HEK293 (cell line): ENCODE data around the gene ZBED4.
A peak's percentile ranks its signal among the peaks of the same experiment; 100 is the strongest.

Experiments used
- CTCF ChIA-PET: fragments of 350-600 bp; formaldehyde crosslinking; extraction: SDS; loops from one replicate; lab custom pipeline; 2021; ENCODE audit warnings: antibody characterized with exemption; lab: Yijun Ruan, JAX
- POLR2A ChIA-PET: fragments of 300-600 bp; formaldehyde crosslinking; extraction: SDS; loops from one replicate; lab custom pipeline; 2020; ENCODE audit warnings: antibody characterized with exemption, inconsistent platforms; lab: Yijun Ruan, JAX
- H3K27ac ChIP-seq: fragments of 200-500 bp; sonication (Bioruptor generic); 2 replicates; pipeline ENCODE4 v1.5.1; 2014; ENCODE audit warnings: low read depth, low read length, control low read depth, inconsistent platforms; ENCODE audit errors: extremely low read depth
- H3K36me3 ChIP-seq, 2 experiments: fragments of 200-500 bp in 1 of 2; sonication (Bioruptor generic) in 1 of 2; 1 replicate in 1 of 2; 2 replicates in 1 of 2; pipeline ENCODE4 v1.5.1; 2014 to 2017; ENCODE audit warnings: inconsistent platforms in 2 of 2, low read length in 2 of 2; ENCODE audit not compliant: control insufficient read depth in 2 of 2, insufficient read depth in 1 of 2
- H3K4me1 ChIP-seq: fragments of 200-500 bp; sonication (Bioruptor generic); 2 replicates; pipeline ENCODE4 v1.5.1; 2014; ENCODE audit warnings: mild to moderate bottlenecking, low read length, inconsistent platforms; ENCODE audit not compliant: control insufficient read depth, insufficient read depth
- H3K4me3 ChIP-seq: 2 replicates; pipeline ENCODE4 v1.5.1; 2011; ENCODE audit warnings: low read depth, mild to moderate bottlenecking, control low read depth, low read length, moderate library complexity
- H3K9me3 ChIP-seq: fragments of 200-500 bp; sonication (Bioruptor generic); 2 replicates; pipeline ENCODE4 v1.5.1; 2014; ENCODE audit warnings: low read depth, low read length, inconsistent platforms; ENCODE audit not compliant: control insufficient read depth, insufficient read depth
- EGR2 ChIP-seq: fragments of 450-650 bp; formaldehyde crosslinking; IDR thresholded peaks from 2 replicates; pipeline ENCODE4 v1.5.1; 2016; ENCODE audit warnings: low read depth, missing biosample characterization, missing genetic modification characterization
- KLF7 ChIP-seq: fragments of 450-650 bp; formaldehyde crosslinking; IDR thresholded peaks from 2 replicates; pipeline ENCODE4 v1.5.1; 2016; ENCODE audit warnings: missing biosample characterization, missing genetic modification characterization, borderline replicate concordance
- SP3 ChIP-seq: fragments of 450-650 bp; formaldehyde crosslinking; IDR thresholded peaks from 2 replicates; pipeline ENCODE4 v1.5.1; 2016; ENCODE audit warnings: missing biosample characterization, missing genetic modification characterization
- TRIM28 ChIP-seq: IDR thresholded peaks from 2 replicates; pipeline ENCODE4 v1.6.1; 2011; ENCODE audit warnings: low read length, control low read depth, borderline replicate concordance
- ZFP69B ChIP-seq: fragments of 450-650 bp; formaldehyde crosslinking; IDR thresholded peaks from 2 replicates; pipeline ENCODE4 v1.5.1; 2016; ENCODE audit warnings: missing biosample characterization, missing genetic modification characterization
- ZNF169 ChIP-seq: fragments of 450-650 bp; formaldehyde crosslinking; IDR thresholded peaks from 2 replicates; pipeline ENCODE4 v1.5.1; 2016; ENCODE audit warnings: missing biosample characterization, missing genetic modification characterization
- ZNF184 ChIP-seq: fragments of 450-650 bp; IDR thresholded peaks from 2 replicates; pipeline ENCODE4 v1.5.1; 2018; ENCODE audit warnings: missing biosample characterization, mild to moderate bottlenecking, missing genetic modification characterization
- ZNF274 ChIP-seq, 2 experiments: fragments of 200-500 bp in 1 of 2; fragments of 450-650 bp in 1 of 2; sonication (Bioruptor generic) in 1 of 2; formaldehyde crosslinking in 1 of 2; IDR thresholded peaks; 2 replicates each; pipeline versions ENCODE4 v1.5.1 to v1.6.1; 2014 to 2016; ENCODE audit warnings: borderline replicate concordance in 1 of 2, inconsistent platforms in 1 of 2, low read length in 1 of 2, missing biosample characterization in 1 of 2, missing genetic modification characterization in 1 of 2
- ZNF510 ChIP-seq: fragments of 450-650 bp; formaldehyde crosslinking; IDR thresholded peaks from 2 replicates; pipeline ENCODE4 v1.5.1; 2018; ENCODE audit warnings: mild to moderate bottlenecking, missing genetic modification characterization, missing biosample characterization; ENCODE audit not compliant: insufficient replicate concordance
- ZNF555 ChIP-seq: fragments of 450-650 bp; formaldehyde crosslinking; conservative IDR thresholded peaks from 2 replicates; pipeline ENCODE4 v1.5.1; 2017; ENCODE audit warnings: missing biosample characterization, mild to moderate bottlenecking, missing genetic modification characterization, inconsistent platforms
- ZNF624 ChIP-seq: fragments of 450-650 bp; formaldehyde crosslinking; IDR thresholded peaks from 2 replicates; pipeline ENCODE4 v1.5.1; 2017; ENCODE audit warnings: missing biosample characterization, missing genetic modification characterization
- ZNF629 ChIP-seq: fragments of 450-650 bp; formaldehyde crosslinking; IDR thresholded peaks from 2 replicates; pipeline ENCODE4 v1.5.1; 2017; ENCODE audit warnings: missing biosample characterization, missing genetic modification characterization
- ZNF658 ChIP-seq: fragments of 450-650 bp; formaldehyde crosslinking; IDR thresholded peaks from 2 replicates; pipeline ENCODE4; 2016; ENCODE audit warnings: missing biosample characterization, missing genetic modification characterization
- ZNF677 ChIP-seq: fragments of 450-650 bp; IDR thresholded peaks from 2 replicates; pipeline ENCODE4 v1.5.0; 2018; ENCODE audit warnings: missing biosample characterization, mild to moderate bottlenecking, missing genetic modification characterization, moderate library complexity
- ZNF76 ChIP-seq: fragments of 450-650 bp; formaldehyde crosslinking; IDR thresholded peaks from 2 replicates; pipeline ENCODE4; 2016; ENCODE audit warnings: low read depth, missing biosample characterization, missing genetic modification characterization, borderline replicate concordance
- ZNF792 ChIP-seq: fragments of 450-650 bp; formaldehyde crosslinking; IDR thresholded peaks from 2 replicates; pipeline ENCODE4 v1.5.1; 2016; ENCODE audit warnings: missing biosample characterization, missing genetic modification characterization
- ZSCAN30 ChIP-seq: fragments of 450-650 bp; IDR thresholded peaks from 2 replicates; pipeline ENCODE4 v1.5.1; 2018; ENCODE audit warnings: missing biosample characterization, mild to moderate bottlenecking, missing genetic modification characterization, moderate library complexity
- TF ChIP-seq, protein P1 (sequence below): fragments of 450-650 bp; formaldehyde crosslinking; IDR thresholded peaks from 2 replicates; pipeline ENCODE4 v1.5.1; 2016; ENCODE audit warnings: missing biosample characterization, missing genetic modification characterization
- TF ChIP-seq, protein P2 (sequence below): fragments of 450-650 bp; formaldehyde crosslinking; IDR thresholded peaks from 2 replicates; pipeline ENCODE4 v1.5.1; 2017; ENCODE audit warnings: missing biosample characterization, missing genetic modification characterization
- TF ChIP-seq, protein P3 (sequence below): fragments of 450-650 bp; formaldehyde crosslinking; IDR thresholded peaks from 2 replicates; pipeline ENCODE4 v1.5.1; 2017; ENCODE audit warnings: missing biosample characterization, missing genetic modification characterization
- TF ChIP-seq, protein P4 (sequence below): fragments of 450-650 bp; formaldehyde crosslinking; IDR thresholded peaks from 2 replicates; pipeline ENCODE4; 2016; ENCODE audit warnings: missing biosample characterization, missing genetic modification characterization

The ZBED4 gene

DNA sequence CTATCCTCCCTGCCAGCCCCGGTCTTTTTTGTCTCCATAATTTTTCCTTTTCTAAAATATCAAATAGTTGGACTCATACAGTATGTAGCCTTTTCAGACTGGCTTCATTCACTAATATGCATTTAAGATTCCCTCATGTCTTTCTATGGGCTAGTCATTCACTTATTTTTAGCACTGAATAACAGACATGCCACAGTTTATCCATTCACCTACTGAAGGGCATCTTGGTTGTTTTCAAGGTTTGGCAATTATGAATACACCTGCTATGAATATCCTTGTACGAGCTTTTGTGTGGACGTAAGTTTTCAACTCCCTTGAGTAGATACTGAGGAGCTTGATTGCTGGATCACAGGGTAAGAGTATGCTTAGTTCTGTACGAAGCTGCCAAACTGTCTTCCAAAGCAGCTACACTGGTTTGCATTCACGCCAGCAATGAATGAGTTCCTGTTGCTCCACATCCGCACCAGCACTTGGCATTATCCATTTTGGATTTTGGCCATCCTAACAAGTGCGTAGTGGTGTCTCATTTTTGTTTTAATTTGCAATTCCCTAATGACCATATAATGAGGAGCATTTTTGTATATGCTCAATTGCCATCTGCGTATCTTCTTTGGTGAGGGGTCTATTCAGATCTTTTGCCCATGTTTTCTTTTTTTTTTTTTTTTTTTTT lies 43.5 kb downstream of the ZBED4 start:
- H3K4me1 ChIP-seq: no peaks in the 10 kb centered on the region
- H3K27ac ChIP-seq: no peak overlapping the region
- peaks cover 4 to 31% of the 10 kb centered on the region in 2 experiments; a peak in 2 of 3 replicates for H3K36me3 ChIP-seq
- TF ChIP-seq ZNF677 (tag by site-specific recombination) (0 out of 2 replicates have a peak, but pooled peaks have one; percentile 32), TRIM28 (peak; percentile 20; the same call in 1 of the 2 replicates), ZNF76 (no peak)
- CTCF ChIA-PET: interaction anchor here (1.2 kb wide), 1 partner anchor 34 kb away, joined by 3 read pairs; no protein-coding TSS in a partner anchor
- no peaks in the 10 kb centered on the region for H3K9me3 ChIP-seq
- no peak overlapping the region for H3K4me3 ChIP-seq
- POLR2A ChIA-PET: no interaction called here

DNA sequence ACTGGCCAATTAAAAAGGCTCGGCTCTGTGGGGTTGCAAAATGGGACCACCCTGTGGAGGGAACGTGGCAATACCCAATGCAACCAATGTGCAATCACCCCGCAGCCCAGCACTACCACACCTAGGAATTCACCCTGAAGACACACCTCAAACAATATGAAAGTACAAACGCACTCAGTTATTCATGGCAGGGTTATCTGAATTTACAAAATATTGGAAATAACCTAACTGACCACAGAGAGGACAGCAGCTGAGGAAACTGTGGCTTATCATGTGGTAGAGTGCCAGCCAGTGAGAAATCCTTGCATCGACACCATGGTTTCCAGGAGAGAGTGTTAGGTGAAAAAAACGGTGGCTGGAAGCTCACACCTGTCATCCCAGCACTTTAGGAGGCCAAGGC lies 45.9 kb downstream of the ZBED4 start:
- H3K4me3 ChIP-seq: no peak overlapping the region
- POLR2A ChIA-PET: no interaction called here

DNA sequence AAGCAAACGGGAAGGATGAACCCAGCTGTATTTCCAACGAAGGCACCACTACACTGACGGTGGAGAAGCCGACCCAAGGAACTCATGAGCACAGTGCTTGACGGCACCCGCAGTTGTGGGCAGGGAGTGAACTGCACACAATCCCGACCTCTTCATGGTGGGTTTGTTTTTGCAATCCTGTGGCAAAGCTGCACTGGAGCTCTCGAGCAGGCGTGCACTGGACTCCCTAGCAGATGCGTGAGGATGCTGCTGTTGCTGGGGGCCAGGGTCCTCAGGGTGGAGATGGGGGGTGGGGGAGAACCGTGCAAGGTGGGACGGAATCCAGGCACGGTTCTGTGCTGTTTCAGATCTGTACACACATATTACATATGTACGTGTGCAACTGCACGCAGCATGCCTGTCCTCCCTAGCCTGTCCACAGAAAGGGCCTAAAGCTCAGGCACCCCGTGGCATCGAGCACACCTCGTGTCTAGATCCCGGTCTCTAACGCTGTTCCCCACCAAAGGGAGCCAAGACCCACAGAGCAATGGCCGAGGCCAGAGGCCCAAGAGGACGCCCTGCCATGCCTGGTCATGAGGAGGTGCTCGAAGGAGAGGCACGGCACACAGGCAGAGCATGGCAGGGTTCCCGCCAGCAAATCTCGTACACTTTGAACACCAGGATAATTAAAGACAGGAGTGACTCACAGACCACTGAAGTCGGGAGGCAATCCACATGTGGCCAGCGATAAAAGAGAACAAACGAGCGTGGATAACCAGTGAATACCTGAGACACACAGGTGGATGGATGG lies 47.0 kb downstream of the ZBED4 start:
- H3K4me3 ChIP-seq: no peak overlapping the region
- TF ChIP-seq EGR2 (tag by site-specific recombination) (no peak), ZSCAN30 (tag by site-specific recombination) (no peak), ZNF624 (tag by site-specific recombination) (no peak), ZNF555 (tag by site-specific recombination) (no peak), SP3 (no peak), ZNF169 (no peak)
- TF ChIP-seq, protein P1, sequence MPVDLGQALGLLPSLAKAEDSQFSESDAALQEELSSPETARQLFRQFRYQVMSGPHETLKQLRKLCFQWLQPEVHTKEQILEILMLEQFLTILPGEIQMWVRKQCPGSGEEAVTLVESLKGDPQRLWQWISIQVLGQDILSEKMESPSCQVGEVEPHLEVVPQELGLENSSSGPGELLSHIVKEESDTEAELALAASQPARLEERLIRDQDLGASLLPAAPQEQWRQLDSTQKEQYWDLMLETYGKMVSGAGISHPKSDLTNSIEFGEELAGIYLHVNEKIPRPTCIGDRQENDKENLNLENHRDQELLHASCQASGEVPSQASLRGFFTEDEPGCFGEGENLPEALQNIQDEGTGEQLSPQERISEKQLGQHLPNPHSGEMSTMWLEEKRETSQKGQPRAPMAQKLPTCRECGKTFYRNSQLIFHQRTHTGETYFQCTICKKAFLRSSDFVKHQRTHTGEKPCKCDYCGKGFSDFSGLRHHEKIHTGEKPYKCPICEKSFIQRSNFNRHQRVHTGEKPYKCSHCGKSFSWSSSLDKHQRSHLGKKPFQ (tag by site-specific recombination): no peak
- TF ChIP-seq, all 188 proteins: peak for 0
- ChIA-PET POLR2A (no interaction called here), CTCF (no interaction called here)
- Histone ChIP-seq H3K36me3 (peaks cover 4 to 56% of the 10 kb centered on the region in 2 experiments; a peak in 2 of 3 replicates), H3K27ac (no peak overlapping the region), H3K4me1 (no peaks in the 10 kb centered on the region), H3K9me3 (no peaks in the 10 kb centered on the region)

More for the DNA sequence above, 45.9 kb downstream of the ZBED4 start:
- no peaks in the 10 kb centered on the region for H3K4me1 ChIP-seq
- no peak overlapping the region for H3K27ac ChIP-seq
- no peaks in the 10 kb centered on the region for H3K9me3 ChIP-seq
- CTCF ChIA-PET: no interaction called here
- TF ChIP-seq ZNF510 (no peak), ZNF658 (no peak), ZFP69B (tag by site-specific recombination) (no peak), ZNF274 (IDR thresholded peaks at IDR 0.05; ENCODE audit: low read length) (no peak), ZNF274 (tag by site-specific recombination; IDR thresholded peaks at IDR 0.05; ENCODE audit: borderline replicate concordance) (no peak), ZNF184 (tag by site-specific recombination) (no peak), ZNF792 (tag by site-specific recombination) (no peak), ZNF629 (tag by site-specific recombination) (no peak), KLF7 (no peak)
- TF ChIP-seq, protein P2, sequence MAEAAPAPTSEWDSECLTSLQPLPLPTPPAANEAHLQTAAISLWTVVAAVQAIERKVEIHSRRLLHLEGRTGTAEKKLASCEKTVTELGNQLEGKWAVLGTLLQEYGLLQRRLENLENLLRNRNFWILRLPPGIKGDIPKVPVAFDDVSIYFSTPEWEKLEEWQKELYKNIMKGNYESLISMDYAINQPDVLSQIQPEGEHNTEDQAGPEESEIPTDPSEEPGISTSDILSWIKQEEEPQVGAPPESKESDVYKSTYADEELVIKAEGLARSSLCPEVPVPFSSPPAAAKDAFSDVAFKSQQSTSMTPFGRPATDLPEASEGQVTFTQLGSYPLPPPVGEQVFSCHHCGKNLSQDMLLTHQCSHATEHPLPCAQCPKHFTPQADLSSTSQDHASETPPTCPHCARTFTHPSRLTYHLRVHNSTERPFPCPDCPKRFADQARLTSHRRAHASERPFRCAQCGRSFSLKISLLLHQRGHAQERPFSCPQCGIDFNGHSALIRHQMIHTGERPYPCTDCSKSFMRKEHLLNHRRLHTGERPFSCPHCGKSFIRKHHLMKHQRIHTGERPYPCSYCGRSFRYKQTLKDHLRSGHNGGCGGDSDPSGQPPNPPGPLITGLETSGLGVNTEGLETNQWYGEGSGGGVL (tag by site-specific recombination): no peak
- TF ChIP-seq, protein P3, sequence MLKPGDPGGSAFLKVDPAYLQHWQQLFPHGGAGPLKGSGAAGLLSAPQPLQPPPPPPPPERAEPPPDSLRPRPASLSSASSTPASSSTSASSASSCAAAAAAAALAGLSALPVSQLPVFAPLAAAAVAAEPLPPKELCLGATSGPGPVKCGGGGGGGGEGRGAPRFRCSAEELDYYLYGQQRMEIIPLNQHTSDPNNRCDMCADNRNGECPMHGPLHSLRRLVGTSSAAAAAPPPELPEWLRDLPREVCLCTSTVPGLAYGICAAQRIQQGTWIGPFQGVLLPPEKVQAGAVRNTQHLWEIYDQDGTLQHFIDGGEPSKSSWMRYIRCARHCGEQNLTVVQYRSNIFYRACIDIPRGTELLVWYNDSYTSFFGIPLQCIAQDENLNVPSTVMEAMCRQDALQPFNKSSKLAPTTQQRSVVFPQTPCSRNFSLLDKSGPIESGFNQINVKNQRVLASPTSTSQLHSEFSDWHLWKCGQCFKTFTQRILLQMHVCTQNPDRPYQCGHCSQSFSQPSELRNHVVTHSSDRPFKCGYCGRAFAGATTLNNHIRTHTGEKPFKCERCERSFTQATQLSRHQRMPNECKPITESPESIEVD (tag by site-specific recombination): no peak
- TF ChIP-seq, protein P4, sequence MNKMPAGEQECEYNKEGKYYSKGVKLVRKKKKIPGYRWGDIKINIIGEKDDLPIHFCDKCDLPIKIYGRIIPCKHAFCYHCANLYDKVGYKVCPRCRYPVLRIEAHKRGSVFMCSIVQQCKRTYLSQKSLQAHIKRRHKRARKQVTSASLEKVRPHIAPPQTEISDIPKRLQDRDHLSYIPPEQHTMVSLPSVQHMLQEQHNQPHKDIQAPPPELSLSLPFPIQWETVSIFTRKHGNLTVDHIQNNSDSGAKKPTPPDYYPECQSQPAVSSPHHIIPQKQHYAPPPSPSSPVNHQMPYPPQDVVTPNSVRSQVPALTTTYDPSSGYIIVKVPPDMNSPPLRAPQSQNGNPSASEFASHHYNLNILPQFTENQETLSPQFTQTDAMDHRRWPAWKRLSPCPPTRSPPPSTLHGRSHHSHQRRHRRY: no peak
- H3K36me3 ChIP-seq: peaks cover 4 to 48% of the 10 kb centered on the region in 2 experiments; a peak in 2 of 3 replicates
